Stimulated activated CD8-positive, alpha-beta memory T cell treated with anti-CD3 and anti-CD28 coated beads, Interleukin-2, amount 100 ng/mL, for 1 hour (primary cell): ENCODE data around the gene TPP1.
A peak's percentile ranks its signal among the peaks of the same experiment; 100 is the strongest.

Experiments used
- DNase-seq, 2 donors: peaks; one replicate each; pipeline ENCODE4 v3.0.0-alpha.2; 2020; ENCODE audit warnings: low read depth in 2 of 2

The TPP1 gene

GRCh38 chr11:6627762-6628241, 8.6 kb upstream of the TPP1 start:
- no peak for DNase-seq

- no peak for DNase-seq
Observed at GRCh38 chr11:6626971-6627761, 7.9 kb upstream of the TPP1 start.

DNA sequence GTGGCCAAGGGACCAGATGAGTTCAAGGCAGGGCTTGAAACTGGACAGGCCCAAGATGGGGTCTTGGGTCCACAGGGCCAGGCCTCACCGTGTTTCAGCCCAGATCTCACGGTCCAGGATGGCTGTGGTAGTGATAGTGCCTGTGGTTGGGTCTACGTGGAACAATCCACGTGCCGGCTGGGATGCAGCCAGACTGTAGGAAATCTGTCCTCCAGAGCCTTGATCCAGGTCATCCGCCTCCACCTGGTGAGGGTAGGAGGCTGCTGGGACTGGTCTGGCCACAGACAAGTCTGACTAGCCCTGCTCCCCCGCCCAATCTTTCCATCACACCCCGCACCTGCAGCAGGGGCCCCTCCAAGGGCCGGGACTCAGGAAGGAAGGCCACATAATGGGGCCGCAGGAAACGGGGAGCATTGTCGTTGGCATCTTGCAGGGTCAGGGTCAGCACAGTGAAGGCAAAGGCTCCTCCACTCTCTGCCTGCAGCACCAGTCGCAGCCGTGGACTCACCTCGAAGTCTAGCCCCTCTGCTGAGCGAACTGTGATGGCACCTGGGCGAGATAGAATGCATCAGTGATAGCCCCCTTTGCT, 6.7 kb upstream of the TPP1 start:
- DNase-seq, result no peak

DNA sequence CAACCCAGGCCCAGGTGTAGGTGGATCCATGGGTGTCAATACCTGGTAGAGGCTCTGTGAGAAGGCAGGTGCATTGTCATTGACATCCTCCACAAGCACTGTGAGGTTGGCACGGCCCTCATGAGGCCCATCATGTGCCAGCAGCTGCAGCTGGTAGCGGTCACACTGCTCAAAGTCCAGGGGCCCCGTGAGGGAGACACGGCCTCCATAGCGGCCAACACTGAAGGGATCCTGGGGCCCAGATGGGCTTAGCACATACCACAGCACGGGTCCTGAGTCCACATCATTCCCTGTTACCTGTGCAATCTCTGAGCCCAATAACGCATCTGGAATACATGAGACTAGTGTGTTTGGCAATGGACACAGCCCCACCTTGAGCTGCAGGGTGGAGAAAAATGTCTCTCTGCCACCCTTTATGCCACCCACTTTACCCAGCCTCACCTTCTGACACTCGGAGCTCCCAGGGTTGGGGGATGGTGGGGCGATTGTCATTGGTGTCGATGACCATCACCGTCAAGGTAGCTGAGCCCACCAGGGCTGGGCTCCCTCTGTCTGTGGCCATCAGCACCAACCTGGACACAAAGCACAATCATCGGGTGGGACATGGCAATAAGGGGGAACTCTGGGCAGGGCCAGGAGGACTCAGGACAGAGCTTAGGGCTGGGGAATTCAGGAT, 6.1 kb upstream of the TPP1 start:
- DNase-seq, result no peak

GRCh38 chr11:6623391-6624363, 4.5 kb upstream of the TPP1 start:
- DNase-seq, result no peak

- DNase-seq, result no peak
Observed at GRCh38 chr11:6622261-6623171, 3.3 kb upstream of the TPP1 start.

- no peak for DNase-seq
Observed at GRCh38 chr11:6621711-6622211, 2.5 kb upstream of the TPP1 start.

- DNase-seq, result no peak
Observed at GRCh38 chr11:6620636-6621035, 1.4 kb upstream of the TPP1 start.

GRCh38 chr11:6618117-6619003, 862 bp downstream of the TPP1 start:
- peak; percentile 39 to 54 for DNase-seq

GRCh38 chr11:6617315-6617781, 1.9 kb downstream of the TPP1 start:
- no peak for DNase-seq

DNA sequence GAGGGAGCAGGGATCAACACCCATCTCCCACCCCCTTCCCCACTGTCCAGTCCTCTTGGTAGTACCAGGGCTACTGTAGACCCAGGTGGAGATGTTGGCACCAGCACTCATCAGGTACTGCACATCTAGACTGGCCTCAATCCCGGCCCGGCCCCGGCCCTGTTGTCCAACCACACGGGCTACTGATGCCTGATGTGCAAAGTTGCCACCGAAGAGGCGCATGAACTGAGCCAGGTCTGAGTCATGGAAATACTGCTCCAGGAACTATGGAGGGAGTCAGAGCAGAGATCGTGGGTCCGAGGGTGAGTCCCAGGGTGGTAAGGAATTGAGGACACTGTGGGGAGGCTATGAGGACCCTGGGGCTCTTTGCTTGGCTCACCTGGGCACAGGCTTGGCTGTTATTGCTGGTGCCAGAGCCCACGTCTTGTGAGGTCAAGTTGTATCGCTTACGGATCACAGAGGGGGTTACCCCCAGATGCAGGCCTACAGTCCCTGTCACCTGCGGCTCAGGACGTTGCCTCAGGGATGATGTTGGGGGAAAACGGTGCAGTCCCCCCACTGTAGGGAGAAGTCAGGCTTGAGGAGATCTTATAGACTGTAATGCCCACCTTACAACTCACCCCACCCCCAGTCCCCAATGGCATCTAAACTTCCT, 2.5 kb downstream of the TPP1 start:
- DNase-seq, result no peak

GRCh38 chr11:6615882-6616585, 3.2 kb downstream of the TPP1 start:
- DNase-seq, result no peak

DNA sequence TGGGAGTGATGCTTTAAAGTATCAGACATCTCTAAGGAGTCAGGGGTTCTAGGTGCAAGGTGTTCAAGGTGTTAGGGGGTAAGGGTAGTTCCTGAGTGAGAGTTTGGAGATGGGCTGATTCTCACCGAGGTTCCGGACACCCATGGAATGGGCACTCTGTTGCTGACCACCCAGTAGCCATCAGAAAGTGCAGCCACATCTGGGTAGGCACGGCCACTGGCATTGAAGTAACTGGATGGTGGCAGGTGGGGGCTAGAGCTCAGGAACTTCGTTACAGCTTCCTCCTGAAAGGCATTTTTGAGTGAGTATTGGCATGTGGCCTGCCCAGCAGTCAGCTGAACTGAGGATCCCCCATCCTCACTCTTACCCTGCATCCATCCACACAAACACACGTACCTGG, 4.2 kb downstream of the TPP1 start:
- DNase-seq, result no peak

DNA sequence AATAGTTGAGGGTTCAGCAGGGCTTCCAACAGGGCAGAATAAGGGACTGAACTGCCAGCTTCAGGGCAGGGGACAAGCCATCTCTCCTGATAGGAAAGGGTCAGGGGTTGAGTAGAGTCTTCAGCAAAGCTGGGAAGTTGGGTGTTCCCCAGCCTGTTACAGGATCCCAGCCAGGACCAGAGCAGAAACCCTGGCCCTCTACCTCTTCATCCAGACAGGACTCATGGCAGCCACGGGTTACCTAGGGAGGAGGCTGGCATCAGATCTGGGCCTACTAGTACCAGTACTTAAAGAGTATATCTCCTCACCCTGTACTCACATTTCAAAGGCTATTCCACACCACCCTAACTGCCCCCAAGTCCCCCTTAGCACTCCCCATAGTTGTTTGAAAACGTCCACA, 4.8 kb downstream of the TPP1 start:
- no peak for DNase-seq

- no peak for DNase-seq
Observed at GRCh38 chr11:6613496-6613895, 5.7 kb downstream of the TPP1 start.

- DNase-seq, result peak; percentile 93
Observed at GRCh38 chr11:6612213-6613041, 6.8 kb downstream of the TPP1 start, which contains the start of gene TAF10. TAF10 (minus strand) TSS chr11:6612216; CDS start chr11:6612189, 27 bp downstream.

GRCh38 chr11:6611963-6612212, 7.3 kb downstream of the TPP1 start:
- no peak for DNase-seq
